Astrocyte of the spinal cord (primary cell): ENCODE data around the gene ABCA4.

Experiments
- DNase-seq: peaks from one replicate; pipeline ENCODE4 v3.0.0; 2011; ENCODE audit warnings: low read depth, low spot score
- H3K4me3 ChIP-seq: 2 replicates; pipeline ENCODE4 v1.5.1; 2011; ENCODE audit warnings: low read depth, mild to moderate bottlenecking, low read length, moderate library complexity
- CTCF ChIP-seq: IDR thresholded peaks from 2 replicates; pipeline ENCODE4 v1.5.1; 2012; ENCODE audit warnings: low read depth, mild to moderate bottlenecking, low read length, inconsistent platforms
- in situ Hi-C: cut with HindIII; loops from 2 replicates; pipeline ENCODE4 v1.10.0; 2017; ENCODE audit warnings: low sequenced_read_pairs

Gene ABCA4

GRCh38 chr1:94014087-94014486, 106.9 kb downstream of the ABCA4 start:
- no peak overlapping the region for H3K4me3 ChIP-seq
- no peak for TF ChIP-seq CTCF
- no peak for DNase-seq
- in situ Hi-C loops = no loop called here

DNA sequence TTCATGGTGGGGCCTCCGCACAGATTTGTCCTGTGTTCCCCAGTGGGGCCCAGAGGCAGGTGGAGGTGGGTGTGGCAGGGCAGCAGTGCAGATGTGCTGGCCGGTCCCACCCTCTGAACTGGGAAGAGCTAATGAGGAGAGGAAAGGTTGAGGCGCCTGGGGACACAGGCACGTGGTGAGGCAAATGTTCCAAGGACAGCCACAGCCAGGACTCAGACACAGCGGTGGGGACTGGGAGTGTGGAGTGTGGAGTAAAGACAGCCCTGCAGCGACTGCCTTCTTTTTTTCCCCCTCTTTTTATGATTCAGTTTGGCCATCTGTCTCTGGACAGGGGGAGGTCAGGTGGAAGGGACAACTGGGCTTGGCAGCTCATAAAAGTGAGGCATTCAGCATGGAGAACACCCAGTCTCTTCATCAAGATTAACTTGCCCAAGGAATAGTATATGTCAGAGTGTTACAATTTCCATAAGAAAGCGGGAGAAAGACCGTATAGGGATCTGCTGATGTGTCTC, 107.5 kb downstream of the ABCA4 start:
- DNase-seq = no peak
- in situ Hi-C loops = no loop called here
- TF ChIP-seq CTCF = no peak
- no peak overlapping the region for H3K4me3 ChIP-seq

- DNase-seq = no peak
- H3K4me3 ChIP-seq = no peak overlapping the region
- TF ChIP-seq CTCF = no peak
- in situ Hi-C loops = no loop called here
These were observed 108.1 kb downstream of the ABCA4 start for GRCh38 chr1:94012708-94013366.

DNA sequence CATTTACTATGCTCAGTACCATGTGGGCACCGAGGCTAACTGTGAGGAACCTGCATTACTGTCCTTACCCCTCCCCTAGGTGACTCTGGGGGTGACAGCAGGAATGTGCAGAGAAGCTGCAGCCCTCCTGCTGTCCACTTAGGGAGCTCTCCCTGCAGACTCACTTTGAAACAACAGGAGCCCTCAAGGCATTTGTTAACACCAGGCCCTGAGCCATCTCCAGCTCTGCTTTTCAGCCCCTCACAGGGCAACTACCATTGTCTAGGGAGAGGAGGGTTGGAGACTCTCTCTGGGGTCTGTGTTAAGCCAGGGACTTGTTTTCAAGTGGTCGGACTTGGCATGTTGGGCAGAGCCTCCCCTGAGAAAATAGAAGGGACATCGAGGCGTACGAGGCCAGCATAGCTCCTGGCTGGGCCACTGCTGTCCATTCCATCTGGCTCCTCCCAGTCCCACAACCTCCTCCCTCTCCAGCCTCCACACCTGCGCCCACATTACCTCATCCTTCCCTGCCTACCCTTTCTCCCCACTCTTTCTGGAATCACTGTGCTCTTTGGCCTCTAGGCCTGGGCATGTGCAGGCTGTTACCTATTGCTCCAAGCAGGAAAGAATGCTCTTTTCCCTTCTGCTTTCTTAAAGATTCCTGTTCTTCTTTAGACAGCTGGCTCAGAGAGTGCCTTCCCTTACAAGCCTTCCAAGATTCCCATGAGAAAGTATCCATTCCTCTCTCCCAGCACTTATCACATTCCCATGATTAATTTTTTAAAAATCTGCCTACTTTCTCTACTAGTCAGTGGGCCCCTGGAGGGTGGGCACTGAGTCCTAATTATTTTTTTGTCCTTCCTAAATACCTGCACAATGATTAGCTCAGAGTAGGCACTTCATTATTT, 109.0 kb downstream of the ABCA4 start:
- in situ Hi-C loops = no loop called here
- DNase-seq = no peak
- TF ChIP-seq CTCF = no peak
- H3K4me3 ChIP-seq = no peak overlapping the region

- TF ChIP-seq CTCF = no peak
- no peak overlapping the region for H3K4me3 ChIP-seq
- no peak for DNase-seq
- in situ Hi-C loops = no loop called here
These were observed 109.8 kb downstream of the ABCA4 start for GRCh38 chr1:94011129-94011528.

DNA sequence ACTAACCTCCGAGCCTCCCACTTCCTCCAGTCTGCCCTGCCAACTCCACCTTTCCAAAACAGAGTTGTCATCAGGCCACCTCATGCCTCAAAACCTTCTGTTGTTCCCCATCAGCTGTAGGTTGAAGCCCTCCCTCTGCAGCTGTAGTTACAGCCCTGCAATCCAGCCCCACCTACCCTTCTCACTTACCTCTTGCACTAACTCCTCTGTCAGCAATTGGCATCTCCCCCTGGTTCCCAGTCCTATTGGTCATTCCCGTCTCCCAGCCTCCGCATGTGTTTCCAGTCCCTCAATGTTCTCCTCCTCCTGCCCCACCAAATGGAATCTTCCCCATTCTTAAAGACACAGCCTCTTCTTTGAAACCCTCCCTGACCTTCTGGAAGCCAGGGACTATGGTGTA, 111.6 kb downstream of the ABCA4 start:
- in situ Hi-C loops = no loop called here
- no peak overlapping the region for H3K4me3 ChIP-seq
- no peak for DNase-seq
- no peak for TF ChIP-seq CTCF
